ENCODE data around the gene NTRK3.

NTRK3 gene

DNA sequence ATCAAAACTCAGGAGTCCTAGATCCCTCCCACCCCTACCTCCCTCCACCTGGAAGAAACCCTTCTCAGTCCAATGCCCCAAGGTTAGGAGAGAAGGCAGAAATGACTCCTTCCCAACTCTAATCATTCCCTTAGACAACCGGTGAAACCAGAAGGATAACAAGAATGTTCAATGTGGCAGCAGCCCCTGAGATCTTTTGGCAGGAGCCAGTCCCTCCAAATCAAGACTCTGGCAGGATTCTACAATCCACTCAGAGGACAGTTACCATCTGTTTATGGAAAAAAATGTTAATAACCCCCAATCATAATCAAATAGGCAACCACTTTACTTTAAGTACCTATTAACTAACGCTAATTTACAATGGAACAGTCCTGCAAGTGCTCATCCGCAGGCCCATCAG, 136.5 kb downstream of the NTRK3 start:
- no peak for DNase-seq (ENCODE audit: low spot score)

DNA sequence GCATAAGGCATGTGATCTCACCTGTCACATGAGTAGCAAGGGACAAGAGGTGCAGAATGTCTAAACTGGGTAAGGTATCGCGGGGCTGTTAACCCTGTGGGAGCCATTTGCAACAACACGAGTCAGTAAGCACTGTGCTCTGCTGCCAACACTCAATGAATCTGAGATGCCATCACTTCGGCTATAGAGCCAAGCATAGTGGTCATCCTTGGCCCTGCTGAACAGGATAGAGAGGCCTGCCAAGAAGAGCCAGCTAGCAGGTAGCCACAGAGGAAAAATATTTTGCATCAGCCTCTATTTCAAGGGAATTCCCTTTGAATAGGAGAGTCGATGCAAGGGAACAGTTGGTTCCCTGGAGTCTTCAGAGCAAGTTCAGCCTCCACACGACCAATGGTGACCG, 137.8 kb downstream of the NTRK3 start:
- DNase-seq (ENCODE audit: low spot score) = no peak

DNA sequence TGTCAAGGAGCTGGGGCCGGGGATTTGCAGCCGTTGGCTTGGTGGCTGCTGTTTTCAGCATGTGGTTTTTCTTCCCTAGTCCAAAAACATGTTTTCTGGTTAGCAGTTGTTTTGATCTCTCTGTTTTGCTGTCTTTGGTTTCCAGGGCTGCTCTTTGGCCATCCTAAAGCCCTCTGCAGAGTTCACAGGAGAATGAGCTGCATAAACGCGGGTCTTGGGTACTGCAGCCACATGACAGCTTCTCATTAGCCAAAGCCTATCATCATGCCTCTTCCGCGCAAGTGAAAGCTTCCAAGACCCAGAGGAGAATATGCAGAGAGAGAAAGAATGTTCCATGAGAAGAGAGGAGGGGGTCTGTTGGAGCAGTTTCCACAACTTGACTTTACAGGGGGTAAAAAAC, 138.5 kb downstream of the NTRK3 start:
- no peak for DNase-seq (ENCODE audit: low spot score)

DNA sequence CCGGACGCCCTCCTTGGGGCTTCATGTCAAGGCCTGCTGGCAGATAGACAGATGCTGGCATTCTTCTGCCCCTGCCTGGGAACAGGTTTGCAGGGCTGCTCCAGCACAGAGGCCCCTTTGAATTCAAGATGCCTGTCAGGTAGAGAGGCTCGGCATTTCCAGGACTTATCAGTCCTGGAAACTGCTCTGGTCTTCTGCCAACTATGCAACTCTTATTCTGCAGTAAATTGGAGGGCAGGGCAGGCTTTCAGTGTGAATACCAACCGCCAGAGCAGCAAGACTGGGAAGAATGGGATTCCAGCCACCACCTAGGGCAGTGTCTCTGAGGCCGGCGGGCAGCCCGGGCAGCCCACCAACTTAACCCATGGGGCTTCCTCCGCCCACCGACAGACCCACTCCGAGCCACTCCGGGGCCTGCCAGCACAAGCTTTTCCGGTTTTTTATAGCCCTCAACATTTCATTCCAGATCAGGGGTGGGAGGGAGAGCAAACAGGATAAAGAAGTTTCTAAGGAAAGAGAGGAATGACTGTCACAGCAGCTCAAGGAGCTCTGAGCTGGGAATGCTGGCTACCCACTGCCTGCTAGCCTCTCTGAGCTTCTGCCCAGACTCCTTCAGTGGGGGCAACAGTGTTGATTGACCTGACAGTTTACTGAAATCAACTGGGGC, 140.9 kb downstream of the NTRK3 start:
- no peak for DNase-seq (ENCODE audit: low spot score)

DNA sequence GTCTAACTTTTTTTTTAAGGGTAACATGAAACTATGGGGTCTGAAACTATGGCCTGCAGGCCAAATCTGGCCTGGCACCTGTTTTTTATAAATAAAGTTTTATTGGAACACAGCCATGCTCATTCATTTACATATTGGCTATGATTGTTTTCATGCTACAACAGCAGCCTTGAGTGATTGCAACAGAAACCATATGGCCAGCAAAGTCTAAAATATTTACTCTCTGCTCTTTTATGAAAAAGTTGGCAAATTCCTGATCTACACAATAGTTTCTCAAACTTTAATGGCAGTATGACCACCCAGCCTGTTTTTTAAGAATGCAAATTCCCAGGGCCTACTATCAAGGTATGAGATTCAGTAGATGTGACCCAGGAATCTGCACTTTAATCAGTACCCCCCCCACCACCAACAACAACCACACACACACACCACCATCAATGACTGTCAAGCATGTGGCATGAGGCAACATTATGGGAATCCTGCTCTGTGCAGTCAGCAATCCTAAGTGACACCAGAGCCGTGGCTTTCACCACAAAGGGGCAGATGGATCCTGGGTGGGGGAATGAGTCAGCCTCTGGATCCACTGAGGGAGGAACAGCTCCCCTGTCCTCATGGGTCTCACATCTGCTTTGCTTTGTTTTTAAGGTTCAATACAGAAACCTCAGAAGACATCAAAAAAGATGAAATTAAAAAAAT, 142.8 kb downstream of the NTRK3 start:
- DNase-seq (ENCODE audit: low spot score) = no peak

DNA sequence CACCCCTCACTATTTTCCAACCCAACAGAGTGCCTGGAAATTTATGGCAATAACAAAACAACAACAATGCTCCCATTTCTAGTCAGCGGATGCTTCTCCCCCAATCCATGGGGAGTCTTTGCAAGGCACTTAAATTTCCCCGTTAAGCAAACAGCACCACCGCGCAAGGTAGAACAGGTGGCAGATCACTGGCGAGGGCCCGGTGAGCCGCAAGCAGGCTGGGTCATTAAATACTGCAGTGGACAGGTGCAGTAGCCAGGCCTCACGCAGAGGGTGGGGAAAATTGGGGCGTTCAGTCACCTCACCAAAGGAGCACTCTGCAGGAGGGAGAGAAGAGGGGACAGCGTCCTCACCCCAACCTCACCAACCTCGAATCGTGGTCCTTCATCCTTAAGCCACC, 147.5 kb downstream of the NTRK3 start:
- no peak for DNase-seq (ENCODE audit: low spot score)

DNA sequence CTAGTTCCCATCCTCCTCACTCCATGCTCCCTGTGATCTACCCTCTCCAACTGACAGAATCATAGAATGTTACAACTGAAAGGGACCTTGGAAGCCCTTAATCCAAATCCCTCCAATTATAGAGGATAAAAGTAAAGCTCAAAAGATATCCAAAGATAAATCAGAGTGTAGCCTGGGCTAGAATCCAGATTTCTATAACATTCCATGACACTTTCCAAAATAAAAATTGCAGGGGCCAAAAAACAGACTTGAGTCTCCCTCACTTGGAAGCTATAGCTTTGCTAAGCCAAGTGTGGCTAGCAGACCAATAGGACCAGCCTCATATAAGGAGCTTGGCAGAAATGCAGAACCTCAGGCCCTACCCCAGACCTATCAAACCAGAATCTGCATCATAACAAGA, 148.1 kb downstream of the NTRK3 start:
- no peak for DNase-seq (ENCODE audit: low spot score)

DNA sequence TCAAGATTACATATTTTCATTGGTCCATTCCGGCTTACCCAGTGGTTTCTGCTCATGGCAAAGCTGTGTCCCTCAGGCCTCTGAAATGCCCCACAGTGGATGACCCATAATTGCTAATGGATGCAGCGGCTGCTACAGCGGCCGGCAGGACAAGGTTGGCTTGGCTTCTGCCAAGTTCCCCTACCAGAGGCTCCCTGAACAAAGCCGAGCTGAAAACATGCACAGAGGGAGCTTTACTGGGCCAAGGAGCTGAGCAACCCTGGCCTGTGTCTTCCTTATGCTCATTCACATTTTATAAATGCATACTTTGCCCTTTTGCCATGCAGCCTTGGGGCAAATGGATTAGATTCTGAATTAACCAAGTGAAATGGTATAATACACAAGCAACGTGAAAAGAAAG, 150.5 kb downstream of the NTRK3 start:
- no peak for DNase-seq (ENCODE audit: low spot score)

DNA sequence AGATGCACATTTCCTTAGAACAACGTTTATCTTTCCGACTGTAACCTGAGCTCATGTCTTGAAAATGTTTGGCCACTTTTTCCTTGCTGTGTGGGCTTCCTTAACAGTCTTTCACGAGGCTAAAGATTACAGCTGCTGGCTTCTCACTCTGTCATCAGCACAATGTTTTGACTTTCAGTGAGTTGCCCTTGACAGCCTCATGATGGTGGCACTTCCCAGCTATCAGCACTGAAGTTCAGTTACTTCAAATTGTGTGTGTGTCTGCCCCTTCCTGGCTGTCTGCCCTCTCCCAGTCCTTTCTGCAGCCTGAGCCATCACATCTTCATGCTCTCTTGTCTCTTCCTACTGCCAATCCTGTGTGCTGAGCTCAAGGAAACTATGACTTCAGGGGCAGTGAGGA, 152.2 kb downstream of the NTRK3 start:
- no peak for DNase-seq (ENCODE audit: low spot score)

DNA sequence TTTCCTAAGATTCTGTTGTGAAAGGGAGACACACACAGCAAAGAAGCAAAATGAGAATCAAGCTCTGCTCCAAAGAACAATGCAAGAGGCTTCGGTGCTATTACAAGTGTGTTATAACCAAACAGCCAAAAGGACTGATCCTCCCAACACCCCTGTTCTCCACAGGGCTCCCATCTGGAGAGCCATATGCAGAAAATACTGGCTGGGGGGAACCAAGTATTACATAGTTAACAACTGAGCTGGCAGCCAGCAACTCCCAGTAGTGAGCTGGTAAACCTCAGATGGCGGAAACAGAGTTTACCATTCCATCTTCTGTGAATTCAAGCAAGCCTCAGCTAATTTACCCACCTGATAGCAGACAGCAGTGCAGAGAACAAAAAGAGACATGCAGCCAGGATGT, 156.4 kb downstream of the NTRK3 start:
- no peak for DNase-seq (ENCODE audit: low spot score)

DNA sequence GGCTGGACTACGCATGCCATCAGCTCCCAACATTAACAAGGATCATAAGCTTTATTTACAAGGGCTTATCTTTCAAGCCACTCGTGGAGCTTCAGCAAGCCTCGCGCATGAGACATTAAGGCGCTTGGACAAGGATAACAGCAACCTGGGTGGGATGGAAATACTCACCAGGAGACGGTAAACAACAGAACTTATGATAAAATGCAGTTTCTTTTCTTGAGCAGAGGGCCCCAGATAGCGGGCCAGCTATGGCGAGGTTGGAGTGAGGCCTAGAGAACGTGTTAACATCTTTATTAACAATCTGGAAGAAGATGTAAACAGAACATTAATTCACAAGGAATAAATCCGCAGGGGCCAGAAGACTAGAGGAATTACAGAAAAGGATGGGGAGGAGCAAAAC, 158.2 kb downstream of the NTRK3 start:
- DNase-seq (ENCODE audit: low spot score) = no peak

DNA sequence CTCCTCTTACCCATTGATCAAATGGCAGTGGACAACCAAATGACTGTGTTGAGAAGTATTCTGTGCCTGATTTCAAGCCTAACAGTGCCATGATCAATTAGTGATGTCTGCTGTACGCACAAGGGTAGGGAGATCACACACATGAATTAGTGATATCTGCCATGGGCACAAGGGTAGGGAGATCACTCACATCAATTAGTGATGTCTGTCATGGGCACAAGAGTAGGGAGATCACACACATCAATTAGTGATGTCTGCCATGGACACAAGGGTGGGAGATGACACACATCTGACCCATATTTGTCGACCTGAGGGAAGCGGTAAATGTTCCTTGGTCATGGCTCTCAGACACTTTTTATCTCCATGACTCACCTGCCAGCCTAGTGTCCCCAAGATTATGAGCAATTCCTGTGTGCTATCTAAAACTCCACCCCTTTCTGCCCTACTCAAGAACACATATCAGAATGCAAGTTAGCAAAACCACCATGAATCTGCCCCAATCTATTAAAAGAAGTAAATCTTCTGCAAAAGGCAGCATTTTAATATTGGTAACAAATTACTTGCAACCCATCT, 165.0 kb downstream of the NTRK3 start:
- DNase-seq (ENCODE audit: low spot score) = no peak

DNA sequence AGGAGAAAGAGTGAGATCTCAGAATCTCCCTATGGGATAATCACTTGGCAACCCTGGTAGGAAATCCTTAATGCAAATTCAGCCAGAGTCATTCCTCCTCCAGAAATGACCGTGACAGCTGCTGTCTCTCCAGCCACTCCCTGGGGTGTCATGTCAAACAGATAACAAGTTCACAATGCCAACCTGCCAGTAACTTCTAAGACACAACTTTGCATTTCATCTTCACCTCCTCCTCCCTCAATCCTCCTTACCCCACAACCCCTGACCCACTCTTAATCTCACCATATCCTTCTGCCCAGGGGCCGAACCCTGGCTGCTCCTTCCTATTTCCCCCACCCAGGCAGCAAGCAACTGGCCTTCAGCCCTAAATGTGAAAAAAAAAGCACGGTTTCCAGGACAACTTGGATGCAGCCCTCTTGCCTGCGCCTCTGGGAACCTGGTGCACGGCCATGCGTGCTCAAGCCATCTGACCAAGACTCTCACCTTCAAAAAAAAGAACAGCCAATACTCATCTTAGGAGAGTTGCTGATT, 166.0 kb downstream of the NTRK3 start:
- DNase-seq (ENCODE audit: low spot score) = no peak

DNA sequence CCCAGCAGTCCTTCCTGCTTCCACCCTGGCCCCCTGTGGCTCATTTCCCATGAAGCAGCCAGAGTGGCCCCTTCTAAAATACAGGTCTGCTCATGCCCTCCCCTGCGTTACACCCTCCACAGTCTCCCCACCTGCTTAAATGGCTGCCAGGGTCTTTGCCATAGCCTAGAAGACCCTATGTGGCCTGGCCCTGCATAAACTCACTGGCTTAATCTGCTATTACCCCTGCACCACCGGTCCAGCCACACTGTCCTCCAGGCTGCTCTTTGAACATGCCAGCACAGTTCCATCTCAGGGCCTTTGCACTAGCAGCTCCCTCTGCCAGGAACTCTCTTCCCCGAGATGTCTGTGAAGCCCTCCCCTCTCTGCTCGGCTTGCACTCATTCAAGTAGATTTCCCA, 166.8 kb downstream of the NTRK3 start:
- no peak for DNase-seq (ENCODE audit: low spot score)

DNA sequence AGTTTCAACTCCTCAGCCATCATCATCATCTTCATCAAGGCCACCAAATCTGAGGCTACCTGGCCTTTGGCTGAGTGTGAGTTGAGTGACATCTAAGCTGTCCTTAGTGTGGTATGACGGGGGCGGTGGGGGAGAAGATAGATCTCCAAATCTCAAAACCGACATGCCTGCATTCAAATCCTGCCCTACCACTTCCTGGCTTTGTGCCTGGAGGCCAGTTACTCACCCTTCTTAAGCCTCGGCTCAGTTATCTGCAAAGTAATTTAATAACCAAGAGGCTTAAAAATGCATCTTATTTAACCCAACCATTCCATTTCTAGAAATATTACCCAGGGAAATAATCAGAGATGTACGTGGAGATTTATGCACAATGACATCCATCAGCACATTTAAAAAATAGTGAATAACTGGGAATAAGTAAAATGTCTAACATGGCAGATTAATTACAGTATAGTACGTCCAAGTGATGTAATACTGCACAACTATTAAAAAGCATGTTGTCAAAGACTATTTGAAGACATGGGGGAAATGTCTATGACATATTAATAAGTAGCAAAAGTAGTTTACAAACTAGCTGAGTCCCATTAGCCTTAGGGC, 167.4 kb downstream of the NTRK3 start:
- no peak for DNase-seq (ENCODE audit: low spot score)

DNA sequence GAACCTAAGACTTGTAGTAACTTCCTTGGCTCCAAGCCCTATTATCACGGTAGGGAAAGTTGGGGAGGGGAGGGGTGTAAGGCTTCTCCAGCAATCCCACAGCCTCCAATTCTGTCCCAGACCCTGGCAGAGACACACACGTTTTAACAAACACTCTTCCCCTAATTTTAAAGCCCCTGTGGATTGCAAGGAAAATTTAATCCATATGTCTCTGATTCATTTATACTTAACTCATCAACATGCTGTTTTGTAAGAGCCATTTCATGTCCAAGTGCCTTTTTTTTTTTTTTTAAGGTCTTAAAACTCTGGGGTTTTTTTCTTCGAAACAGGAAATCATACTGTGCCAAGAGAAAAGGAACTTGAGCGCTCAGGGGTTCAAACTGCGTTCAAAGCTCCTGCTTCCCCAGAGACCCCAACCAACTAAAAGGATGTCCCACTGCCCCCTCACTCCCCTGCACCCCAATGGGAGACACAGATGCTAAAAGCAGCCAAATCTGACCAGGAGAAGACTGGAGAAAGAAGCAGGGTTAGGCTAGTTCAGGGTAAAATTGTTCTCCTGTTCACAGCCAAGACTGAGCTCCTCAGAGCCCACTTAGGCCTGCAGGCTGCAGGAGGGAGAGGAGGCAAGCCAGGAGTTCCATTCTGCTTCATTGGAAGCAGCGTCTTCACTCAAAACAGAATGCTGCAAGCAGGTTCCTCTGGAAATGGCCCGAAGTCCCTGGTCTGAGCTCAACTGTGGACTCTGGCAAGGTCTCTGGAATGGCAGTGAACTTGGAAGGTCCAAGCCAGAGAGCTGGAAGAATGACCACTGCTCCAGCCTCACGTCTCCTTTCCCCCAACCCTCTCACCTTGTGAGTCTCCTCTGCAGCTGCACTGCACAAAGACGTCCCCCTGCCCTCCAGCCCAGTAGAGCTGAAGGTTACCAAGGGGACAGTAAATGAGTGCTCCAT, 172.5 kb downstream of the NTRK3 start:
- no peak for DNase-seq (ENCODE audit: low spot score)

DNA sequence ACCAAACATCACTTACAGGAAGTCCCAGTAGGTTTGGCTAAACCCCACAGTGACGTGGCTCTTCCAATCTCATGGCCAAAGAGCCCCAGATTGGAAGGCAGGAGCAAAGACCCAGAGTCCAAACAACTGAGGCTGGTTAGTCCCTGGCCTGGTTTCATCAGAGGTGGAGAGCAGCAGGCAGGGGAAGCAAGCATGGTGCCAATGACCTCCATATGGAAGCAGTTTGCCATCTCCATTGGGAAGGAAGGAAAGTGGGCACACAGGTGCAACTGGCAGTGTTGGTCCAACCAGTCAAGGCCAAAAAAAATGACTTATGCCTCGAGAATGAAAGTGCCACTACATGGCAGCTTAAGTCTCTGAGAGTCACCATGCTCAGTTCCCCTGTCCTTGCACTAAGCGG, 175.9 kb downstream of the NTRK3 start:
- no peak for DNase-seq (ENCODE audit: low spot score)

DNA sequence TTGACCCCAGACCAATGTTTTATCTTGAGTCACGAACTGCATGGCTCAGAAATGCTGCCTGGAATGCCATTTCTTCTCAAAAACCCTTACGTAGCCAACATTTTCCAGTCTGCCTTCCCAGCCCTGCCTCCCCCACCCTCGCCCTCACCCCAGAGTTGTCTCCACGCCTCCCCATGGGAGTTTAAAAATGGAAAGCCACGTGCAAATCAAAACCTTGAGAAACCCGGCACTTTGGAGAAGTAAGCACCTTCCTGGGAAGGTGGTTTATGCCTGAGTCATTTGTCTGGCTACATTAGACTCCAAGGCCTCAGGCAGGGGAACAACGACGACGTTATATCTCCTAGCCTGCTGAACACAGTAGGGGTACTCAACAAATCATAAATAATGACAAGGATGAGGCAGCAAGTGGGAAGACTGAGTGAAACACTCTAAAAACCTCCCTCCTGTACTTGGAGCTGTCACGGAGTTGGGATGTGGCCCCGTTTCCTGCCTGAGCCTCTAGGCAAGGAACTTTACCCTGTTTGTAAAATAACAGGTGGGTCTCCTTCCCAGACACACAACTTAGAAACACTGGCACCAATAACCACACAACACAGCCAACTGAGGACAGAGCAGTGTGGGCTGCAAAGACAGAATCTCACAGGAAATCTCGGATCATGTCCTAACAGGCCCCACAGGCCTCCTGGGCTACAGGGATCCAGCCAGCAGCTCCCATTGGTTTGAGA, 179.1 kb downstream of the NTRK3 start:
- no peak for DNase-seq (ENCODE audit: low spot score)

DNA sequence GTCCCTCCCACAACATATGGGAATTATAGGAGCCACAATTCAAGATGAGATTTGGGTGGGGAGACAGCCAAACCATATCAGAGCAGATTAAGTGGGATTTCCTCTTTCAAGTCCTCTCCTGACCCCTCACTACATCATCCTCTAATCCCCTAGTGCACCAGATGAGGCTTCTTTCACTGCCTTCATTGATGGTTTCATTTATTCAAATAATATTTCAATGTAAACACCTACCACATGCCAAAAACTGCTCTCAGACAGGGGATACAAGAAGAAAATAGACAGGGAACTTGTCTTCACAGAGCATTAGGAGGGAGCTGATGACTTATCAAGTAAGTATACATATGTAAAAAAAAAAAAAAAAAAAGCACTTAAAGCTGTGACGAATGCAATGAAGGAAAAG, 180.2 kb downstream of the NTRK3 start:
- no peak for DNase-seq (ENCODE audit: low spot score)

DNA sequence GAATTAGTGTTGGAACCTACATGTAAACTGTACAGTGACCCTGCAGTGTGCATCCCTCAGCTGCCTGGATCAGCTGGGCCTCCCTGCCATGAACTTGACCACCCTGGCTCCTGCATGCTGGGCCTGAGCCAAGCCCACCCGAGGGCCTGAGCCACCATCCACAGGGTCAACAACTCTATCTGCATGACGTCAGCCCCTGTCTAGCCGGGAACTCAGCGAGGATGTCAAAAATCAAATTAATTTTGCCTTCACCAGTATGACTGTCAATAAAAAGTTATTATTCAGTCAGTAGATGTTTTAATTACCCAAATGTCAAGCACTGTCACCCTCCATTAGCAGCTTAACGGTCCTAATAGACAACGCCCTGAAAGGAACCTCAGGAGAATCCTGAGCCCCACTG, 181.4 kb downstream of the NTRK3 start:
- no peak for DNase-seq (ENCODE audit: low spot score)

DNA sequence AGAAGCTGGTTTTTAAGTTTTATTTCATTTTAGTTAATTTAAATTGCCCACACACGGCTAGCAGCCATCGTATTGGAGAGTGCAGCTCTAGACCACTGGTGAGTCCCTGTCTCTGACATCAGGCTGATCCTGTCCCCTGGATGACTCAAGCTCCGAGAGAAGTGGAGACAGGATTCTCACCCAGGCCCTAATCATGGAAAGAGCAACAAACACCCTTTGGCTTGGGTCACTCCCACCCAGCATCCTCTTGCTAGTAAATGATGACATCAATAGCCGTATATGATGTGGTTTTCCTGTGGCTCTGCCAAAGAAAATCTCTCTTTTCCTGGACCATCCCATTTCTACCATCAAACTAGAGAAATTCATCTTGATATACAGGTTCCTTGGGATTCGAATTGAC, 182.2 kb downstream of the NTRK3 start:
- DNase-seq (ENCODE audit: low spot score) = no peak

DNA sequence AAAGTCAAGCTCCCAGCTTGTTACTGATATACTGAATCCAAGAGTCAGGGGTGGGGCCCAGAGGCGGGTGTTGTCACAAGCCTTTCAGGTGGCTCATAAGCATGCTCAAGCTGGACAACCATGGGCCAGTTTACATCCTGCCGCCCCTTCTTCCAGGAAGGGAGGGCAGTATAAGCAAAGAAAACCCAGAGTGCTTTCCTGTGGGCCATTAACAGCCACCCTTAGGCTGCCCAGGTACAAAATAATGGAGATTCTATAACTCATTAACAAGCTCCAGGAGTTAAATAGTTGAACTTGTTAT, 183.2 kb downstream of the NTRK3 start:
- DNase-seq (ENCODE audit: low spot score) = no peak

All from hematopoietic multipotent progenitor cell treated with erythropoietin and hydrocortisone succinate and interleukin-3 and kit ligand, for 15 days (in vitro differentiated cells).